GM23338 (cell line): Measurements from ENCODE around the gene NT5M. TPM values are rescaled to one million over a fixed set of nuclear protein-coding genes. Genes with fewer than 3 reads are reported as not detected.

Source experiments
- ATAC-seq: fragments of 200-7000 bp; cut with Tn5 transposase; 3 replicates; pipeline ENCODE4 v1.9.1; 2020
- DNase-seq: peaks from one replicate; pipeline ENCODE4 v3.0.0-alpha.2; 2015; ENCODE audit warnings: low spot score
- H2AFZ ChIP-seq: fragments of 200-600 bp; sonication (generic); 2 replicates; pipeline ENCODE4 v1.8.0; 2016; ENCODE audit warnings: antibody characterized with exemption, mild to moderate bottlenecking, moderate library complexity
- H3F3A ChIP-seq: fragments of 200-600 bp; sonication (generic); replicated peaks from 2 replicates; pipeline ENCODE4 v1.8.0; 2017; ENCODE audit warnings: antibody characterized with exemption, mixed run types, low read depth
- H3K27ac ChIP-seq: fragments of 200-600 bp; sonication (generic); 2 replicates; pipeline ENCODE4 v1.6.1; 2016; ENCODE audit warnings: low read depth
- H3K27me3 ChIP-seq: fragments of 200-600 bp; sonication (generic); 2 replicates; pipeline ENCODE4 v1.8.0; 2016; ENCODE audit warnings: mild to moderate bottlenecking, mixed run types, moderate library complexity; ENCODE audit not compliant: insufficient read depth
- H3K36me3 ChIP-seq: fragments of 200-600 bp; sonication (generic); 2 replicates; pipeline ENCODE4 v1.8.0; 2016; ENCODE audit warnings: mild to moderate bottlenecking; ENCODE audit not compliant: insufficient read depth
- H3K4me1 ChIP-seq: fragments of 200-600 bp; sonication (generic); 2 replicates; pipeline ENCODE4 v1.8.0; 2016; ENCODE audit warnings: mild to moderate bottlenecking, moderate library complexity; ENCODE audit not compliant: insufficient read depth
- H3K4me2 ChIP-seq: fragments of 200-600 bp; sonication (generic); 2 replicates; pipeline ENCODE4 v1.7.1; 2017; ENCODE audit warnings: mixed run types
- H3K4me3 ChIP-seq: fragments of 200-600 bp; sonication (generic); 2 replicates; pipeline ENCODE4 v1.6.1; 2016; ENCODE audit warnings: mixed run types
- H3K79me2 ChIP-seq: fragments of 200-600 bp; sonication (generic); replicated peaks from 2 replicates; pipeline ENCODE4 v1.8.0; 2017; ENCODE audit warnings: mild to moderate bottlenecking; ENCODE audit not compliant: insufficient read depth
- H3K9me2 ChIP-seq: fragments of 200-600 bp; sonication (generic); 2 replicates; pipeline ENCODE4 v1.8.0; 2017; ENCODE audit not compliant: insufficient read depth
- H4K20me1 ChIP-seq: fragments of 200-600 bp; sonication (generic); replicated peaks from 2 replicates; pipeline ENCODE4 v1.8.0; 2017; ENCODE audit warnings: mild to moderate bottlenecking; ENCODE audit not compliant: insufficient read depth
- H3K27ac Mint-ChIP-seq: 2 replicates; pipeline ENCODE4 v1.8.0; 2020; ENCODE audit warnings: inconsistent platforms, mild to moderate bottlenecking, moderate library complexity, mixed read lengths
- H3K27me3 Mint-ChIP-seq: 3 replicates; pipeline ENCODE4 v1.8.0; 2022; ENCODE audit warnings: low read depth, mild to moderate bottlenecking, moderate library complexity, mixed read lengths, inconsistent platforms; ENCODE audit not compliant: insufficient read depth, poor library complexity
- H3K36me3 Mint-ChIP-seq: 3 replicates; pipeline ENCODE4 v1.8.0; 2021; ENCODE audit warnings: low read depth, mild to moderate bottlenecking, inconsistent platforms, moderate library complexity, mixed read lengths
- H3K4me1 Mint-ChIP-seq: 3 replicates; pipeline ENCODE4 v1.8.0; 2020; ENCODE audit warnings: mild to moderate bottlenecking, inconsistent platforms, mixed read lengths
- H3K4me3 Mint-ChIP-seq: 3 replicates; pipeline ENCODE4 v1.8.0; 2021; ENCODE audit warnings: moderate library complexity, mild to moderate bottlenecking, inconsistent platforms, mixed read lengths
- H3K9me3 Mint-ChIP-seq: 3 replicates; pipeline ENCODE4 v1.8.0; 2020; ENCODE audit warnings: moderate library complexity, mild to moderate bottlenecking, inconsistent platforms, mixed read lengths
- CREB1 ChIP-seq: fragments of 250-450 bp; sonication (Bioruptor Pico); IDR thresholded peaks from 2 replicates; pipeline ENCODE4 v1.5.0; 2020; ENCODE audit warnings: low read depth, mild to moderate bottlenecking, moderate library complexity
- CTCF ChIP-seq, 2 experiments: fragments of 200-600 bp in 1 of 2; sonication (generic) in 1 of 2; conservative IDR thresholded peaks; 2 replicates each; pipeline versions ENCODE4 v1.5.1 to v1.6.1; 2016 to 2017; ENCODE audit warnings: antibody characterized with exemption in 2 of 2, low read depth in 2 of 2, mild to moderate bottlenecking in 2 of 2, moderate library complexity in 1 of 2
- EZH2 ChIP-seq: fragments of 200-600 bp; sonication (generic); IDR thresholded peaks from one replicate; pipeline ENCODE4 v1.8.0; 2017; ENCODE audit warnings: antibody characterized with exemption, mild to moderate bottlenecking, low read depth; ENCODE audit not compliant: unreplicated experiment
- EZH2phosphoT487 ChIP-seq: fragments of 200-600 bp; sonication (generic); IDR thresholded peaks from one replicate; pipeline ENCODE4 v1.8.1; 2018; ENCODE audit warnings: antibody characterized with exemption; ENCODE audit not compliant: unreplicated experiment
- NANOG ChIP-seq: IDR thresholded peaks from 2 replicates; pipeline ENCODE4 v1.6.1; 2016; ENCODE audit warnings: antibody characterized with exemption, borderline replicate concordance
- REST ChIP-seq: IDR thresholded peaks from one replicate; pipeline ENCODE4 v1.6.1; 2018; ENCODE audit warnings: antibody characterized with exemption; ENCODE audit not compliant: unreplicated experiment
- STAT1 ChIP-seq: IDR thresholded peaks from one replicate; pipeline ENCODE4 v1.6.1; 2016; ENCODE audit warnings: antibody characterized with exemption; ENCODE audit not compliant: unreplicated experiment
- ZNF114 ChIP-seq: fragments of 250-450 bp; sonication (Bioruptor Pico); IDR thresholded peaks from 2 replicates; pipeline ENCODE4 v1.5.0; 2020; ENCODE audit warnings: mild to moderate bottlenecking, moderate library complexity
- ZNF331 ChIP-seq: fragments of 250-450 bp; sonication (Bioruptor Pico); IDR thresholded peaks from 2 replicates; pipeline ENCODE4 v1.5.0; 2020; ENCODE audit warnings: low read depth, mild to moderate bottlenecking, moderate library complexity
- ZNF462 ChIP-seq: fragments of 250-450 bp; sonication (Bioruptor Pico); IDR thresholded peaks from 2 replicates; pipeline ENCODE4 v1.5.0; 2020; ENCODE audit warnings: mild to moderate bottlenecking, moderate library complexity
- polyA plus RNA-seq: library from polyadenylated mRNA; unstranded; fragments of >200 nt; fragmentation: Nextera tagmentation; extraction: Ambion mirVana; gene quantifications from 2 replicates; pipeline ENCODE4 v1.2.1, GENCODE V29; 2016
- total RNA-seq: library from RNA; depleted of rRNA; stranded (reverse); fragments of >200 nt; shearing (Covaris generic); gene quantifications from 2 replicates; pipeline ENCODE4 v1.2.3, GENCODE V29; 2014

NT5M gene
- total and polyA plus RNA-seq, 2 experiments from 2014 or later: 6.0 to 10.6 TPM

DNA sequence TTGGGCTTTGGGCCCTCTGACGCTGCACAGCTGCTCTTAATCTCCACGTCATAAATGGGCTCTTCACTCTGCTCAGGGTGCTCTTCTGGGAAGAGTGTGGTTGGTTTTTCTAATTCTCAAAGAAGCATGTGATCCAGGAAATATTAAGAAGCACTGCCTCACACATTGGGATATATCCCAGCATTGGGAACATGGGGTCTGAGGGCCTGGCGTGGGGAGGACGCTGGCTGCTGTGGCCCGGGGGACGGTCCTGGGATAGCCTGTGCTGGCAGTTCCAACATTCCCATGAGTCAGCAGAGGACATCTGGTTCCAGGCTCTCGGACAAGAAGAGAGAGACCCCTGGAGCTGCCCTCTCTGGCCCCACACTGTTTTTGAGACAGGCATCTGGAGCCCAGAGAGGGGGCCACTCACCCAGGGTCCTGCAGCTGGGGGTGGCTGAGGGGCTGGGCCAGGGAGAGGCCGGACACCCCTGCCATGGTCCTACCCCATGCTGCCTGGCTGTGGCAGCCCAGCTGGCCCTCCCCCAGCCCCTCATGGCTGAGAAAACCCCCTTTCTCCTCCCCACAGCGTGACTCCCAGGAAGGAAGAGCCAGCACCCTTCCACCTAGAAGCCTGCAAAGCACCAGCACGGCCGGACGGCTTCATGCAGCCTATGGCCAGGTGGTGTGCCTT is 58.8 kb downstream of the NT5M start:
- no peak overlapping the region for H3K27ac ChIP-seq
- H2AFZ ChIP-seq: no peak overlapping the region
- H3F3A ChIP-seq: no peaks in the 10 kb centered on the region
- no peaks in the 10 kb centered on the region for H3K4me1 ChIP-seq
- no peaks in the 10 kb centered on the region for H3K36me3 ChIP-seq
- H3K4me2 ChIP-seq: no peak overlapping the region
- ATAC-seq: no peak
- H3K9me3 Mint-ChIP-seq: peaks cover 12% of the 10 kb centered on the region
- no peaks in the 10 kb centered on the region for H3K79me2 ChIP-seq
- no peak overlapping the region for H3K4me3 ChIP-seq
- no peaks in the 10 kb centered on the region for H3K9me2 ChIP-seq
- H3K27ac Mint-ChIP-seq: no peak overlapping the region
- peaks cover 12% of the 10 kb centered on the region for H3K4me1 Mint-ChIP-seq
- H3K27me3 Mint-ChIP-seq: peaks cover 7% of the 10 kb centered on the region
- TF ChIP-seq CREB1 (CRISPR knock-in tag): no peak
- no peak for TF ChIP-seq REST
- TF ChIP-seq ZNF114 (CRISPR knock-in tag): no peak
- no peak for TF ChIP-seq NANOG
- TF ChIP-seq CTCF (conservative IDR thresholded peaks at IDR 0.05; ENCODE audit: low read depth in 2 of 2): no peak
- TF ChIP-seq ZNF462: no peak
- no peak for TF ChIP-seq ZNF331 (CRISPR knock-in tag)
- TF ChIP-seq EZH2phosphoT487: no peak
- no peak for TF ChIP-seq EZH2
- TF ChIP-seq STAT1: no peak
- no peak for DNase-seq
- H3K36me3 Mint-ChIP-seq: no peaks in the 10 kb centered on the region
- H3K27me3 ChIP-seq: no peaks in the 10 kb centered on the region
- H3K4me3 Mint-ChIP-seq: no peak overlapping the region
- H4K20me1 ChIP-seq: no peaks in the 10 kb centered on the region
